ENCODE results near the gene POU2F1. TPM values are rescaled to one million over a fixed set of nuclear protein-coding genes. Genes with fewer than 3 reads are reported as not detected.
"Not testable (repeated sequence)": the region's sequence is repeated elsewhere in the genome, so short reads cannot be mapped to it uniquely, and the experiment has no call there.

Gene POU2F1
- total RNA-seq, 4 donors from 2014 or later = 3.8 to 7.3 (median 4.8) TPM

DNA sequence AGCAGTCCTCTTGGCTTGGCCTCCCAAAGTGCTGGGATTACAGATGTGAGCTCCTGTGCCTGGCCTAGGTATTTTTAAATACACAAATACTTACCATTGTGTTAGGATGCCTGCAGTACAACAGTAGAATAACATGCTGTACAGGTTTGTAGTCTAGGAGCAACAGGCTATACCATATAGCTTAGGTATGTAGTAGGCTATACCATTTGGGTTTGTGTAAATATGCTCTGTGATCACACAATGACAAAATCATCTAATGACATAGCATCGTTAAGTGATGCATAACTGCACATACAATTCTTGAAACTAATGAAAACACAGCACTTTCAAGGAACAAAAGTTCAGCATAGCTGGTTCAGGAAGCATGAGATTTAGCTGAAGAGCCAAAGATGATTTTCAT, 12.7 kb downstream of the POU2F1 start:
- DNase-seq (no peak), ATAC-seq (no peak)
- TF ChIP-seq, protein P1, sequence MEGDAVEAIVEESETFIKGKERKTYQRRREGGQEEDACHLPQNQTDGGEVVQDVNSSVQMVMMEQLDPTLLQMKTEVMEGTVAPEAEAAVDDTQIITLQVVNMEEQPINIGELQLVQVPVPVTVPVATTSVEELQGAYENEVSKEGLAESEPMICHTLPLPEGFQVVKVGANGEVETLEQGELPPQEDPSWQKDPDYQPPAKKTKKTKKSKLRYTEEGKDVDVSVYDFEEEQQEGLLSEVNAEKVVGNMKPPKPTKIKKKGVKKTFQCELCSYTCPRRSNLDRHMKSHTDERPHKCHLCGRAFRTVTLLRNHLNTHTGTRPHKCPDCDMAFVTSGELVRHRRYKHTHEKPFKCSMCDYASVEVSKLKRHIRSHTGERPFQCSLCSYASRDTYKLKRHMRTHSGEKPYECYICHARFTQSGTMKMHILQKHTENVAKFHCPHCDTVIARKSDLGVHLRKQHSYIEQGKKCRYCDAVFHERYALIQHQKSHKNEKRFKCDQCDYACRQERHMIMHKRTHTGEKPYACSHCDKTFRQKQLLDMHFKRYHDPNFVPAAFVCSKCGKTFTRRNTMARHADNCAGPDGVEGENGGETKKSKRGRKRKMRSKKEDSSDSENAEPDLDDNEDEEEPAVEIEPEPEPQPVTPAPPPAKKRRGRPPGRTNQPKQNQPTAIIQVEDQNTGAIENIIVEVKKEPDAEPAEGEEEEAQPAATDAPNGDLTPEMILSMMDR (IDR thresholded peaks at IDR 0.05 in 4 of 5, conservative IDR thresholded peaks at IDR 0.05 in 1 of 5) = no peak
- no peak for TF ChIP-seq POLR2A (IDR thresholded peaks at IDR 0.05)
- no peak overlapping the region for H3K27ac ChIP-seq
- no peaks in the 10 kb centered on the region for H3K9me3 ChIP-seq
- no peaks in the 10 kb centered on the region for H3K36me3 ChIP-seq
- in situ Hi-C loops (cut with MboI; ENCODE audit: low sequenced_read_pairs in 4 of 4) (loop anchor here in 1 of 4 donors (25.0 kb wide), 1 partner anchor 479 kb away; the partner anchor contains the start of gene MPZL1), intact Hi-C loops (cut with DNase I; ENCODE audit: low total_unique reads) (no loop called here)
- peaks cover 28 to 52% of the 10 kb centered on the region in 2 donors for H3K4me1 ChIP-seq
- no peaks in the 10 kb centered on the region for H3K27me3 ChIP-seq
- no peak overlapping the region for H3K4me3 ChIP-seq

DNA sequence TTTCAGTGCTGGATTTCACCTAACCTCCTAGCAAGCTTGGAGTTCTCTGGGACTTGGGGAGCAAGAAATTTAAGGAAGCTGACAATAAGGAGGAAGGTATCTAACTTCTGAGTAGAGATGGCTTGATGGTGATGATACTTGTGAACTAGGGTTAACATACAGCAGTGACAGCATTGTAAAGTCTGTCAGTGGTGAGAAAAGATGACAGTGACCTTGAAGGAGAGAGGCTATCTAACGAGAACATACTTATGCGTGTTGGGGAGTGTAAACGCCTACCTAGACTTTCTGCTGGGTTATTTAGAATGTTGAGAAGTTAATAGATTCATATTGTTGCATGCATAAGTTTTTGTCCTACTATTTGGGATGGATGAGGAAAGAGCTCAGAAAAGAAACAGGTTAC, 16.3 kb downstream of the POU2F1 start:
- in situ Hi-C loops (cut with MboI; ENCODE audit: low sequenced_read_pairs in 4 of 4) = loop anchor here in 1 of 4 donors (25.0 kb wide), 1 partner anchor 475 kb away; the partner anchor contains the start of gene MPZL1
- intact Hi-C loops (cut with DNase I; ENCODE audit: low total_unique reads) = no loop called here
- Histone ChIP-seq H3K9me3 (no peaks in the 10 kb centered on the region), H3K36me3 (no peaks in the 10 kb centered on the region), H3K4me1 (peaks cover 31 to 34% of the 10 kb centered on the region in 2 donors), H3K27ac (peak overlapping the region in 2 of 4 donors; percentile 40 to 48), H3K4me3 (no peak overlapping the region), H3K27me3 (no peaks in the 10 kb centered on the region)
- ATAC-seq (peak in 1 of 2 donors; percentile 43), DNase-seq (no peak)
- TF ChIP-seq, protein P1 (IDR thresholded peaks at IDR 0.05 in 4 of 5, conservative IDR thresholded peaks at IDR 0.05 in 1 of 5) = no peak
- no peak for TF ChIP-seq POLR2A (IDR thresholded peaks at IDR 0.05)

DNA sequence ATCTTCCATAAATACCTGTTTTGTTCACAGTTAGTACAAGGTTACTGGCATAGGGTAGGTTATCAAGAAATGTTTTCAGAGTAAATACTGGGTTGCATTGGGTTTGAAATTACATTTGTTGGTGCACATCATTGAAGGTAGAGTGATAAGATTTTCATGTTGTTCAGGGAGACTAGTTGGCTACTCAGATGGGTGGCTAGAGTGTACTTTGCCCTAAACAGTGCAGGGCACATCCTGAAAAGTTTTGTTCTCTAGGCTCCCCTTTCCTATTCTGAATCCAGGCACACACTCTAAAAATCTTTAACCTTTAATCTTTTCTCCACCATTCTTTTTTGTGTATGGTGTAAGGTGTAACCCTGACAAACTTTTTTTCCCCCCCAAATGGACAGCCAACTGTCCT, 18.0 kb downstream of the POU2F1 start:
- Histone ChIP-seq H3K4me1 (peaks cover 31 to 38% of the 10 kb centered on the region in 2 donors), H3K27me3 (no peaks in the 10 kb centered on the region), H3K9me3 (no peaks in the 10 kb centered on the region), H3K27ac (no peak overlapping the region), H3K36me3 (no peaks in the 10 kb centered on the region), H3K4me3 (no peak overlapping the region)
- in situ Hi-C loops (cut with MboI; ENCODE audit: low sequenced_read_pairs in 4 of 4) (loop anchor here in 1 of 4 donors (25.0 kb wide), 1 partner anchor 474 kb away; the partner anchor contains the start of gene MPZL1), intact Hi-C loops (cut with DNase I; ENCODE audit: low total_unique reads) (no loop called here)
- no peak for DNase-seq
- ATAC-seq = no peak
- TF ChIP-seq POLR2A (IDR thresholded peaks at IDR 0.05) = no peak
- TF ChIP-seq, protein P1 (IDR thresholded peaks at IDR 0.05 in 4 of 5, conservative IDR thresholded peaks at IDR 0.05 in 1 of 5) = no peak

DNA sequence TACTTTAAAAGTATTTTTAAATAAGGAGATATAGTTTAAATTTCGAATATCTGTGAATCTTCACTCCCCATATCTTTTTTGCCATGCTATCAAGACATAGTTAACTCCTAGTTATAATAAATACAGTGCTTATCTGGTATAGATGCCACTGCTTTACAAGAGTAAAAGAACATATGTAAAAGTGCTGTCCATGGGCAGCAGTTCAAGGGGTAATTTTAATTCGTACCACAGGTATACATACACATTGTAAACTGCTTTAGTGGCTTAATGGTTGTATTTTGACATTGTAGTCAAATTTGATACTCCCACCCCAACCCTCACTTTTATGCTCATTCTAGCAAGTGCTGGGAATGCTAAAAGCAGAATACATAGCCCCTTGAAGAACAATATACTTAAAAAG, 18.6 kb downstream of the POU2F1 start:
- no peak for DNase-seq
- Histone ChIP-seq H3K27me3 (no peaks in the 10 kb centered on the region), H3K36me3 (no peaks in the 10 kb centered on the region), H3K4me1 (peaks cover 31 to 35% of the 10 kb centered on the region in 2 donors), H3K4me3 (no peak overlapping the region), H3K27ac (no peak overlapping the region), H3K9me3 (no peaks in the 10 kb centered on the region)
- in situ Hi-C loops (cut with MboI; ENCODE audit: low sequenced_read_pairs in 4 of 4) = loop anchor here in 1 of 4 donors (25.0 kb wide), 1 partner anchor 473 kb away; the partner anchor contains the start of gene MPZL1
- ATAC-seq = no peak
- TF ChIP-seq, protein P1 (IDR thresholded peaks at IDR 0.05 in 4 of 5, conservative IDR thresholded peaks at IDR 0.05 in 1 of 5) = no peak
- TF ChIP-seq POLR2A (IDR thresholded peaks at IDR 0.05) = no peak
- intact Hi-C loops (cut with DNase I; ENCODE audit: low total_unique reads) = no loop called here

DNA sequence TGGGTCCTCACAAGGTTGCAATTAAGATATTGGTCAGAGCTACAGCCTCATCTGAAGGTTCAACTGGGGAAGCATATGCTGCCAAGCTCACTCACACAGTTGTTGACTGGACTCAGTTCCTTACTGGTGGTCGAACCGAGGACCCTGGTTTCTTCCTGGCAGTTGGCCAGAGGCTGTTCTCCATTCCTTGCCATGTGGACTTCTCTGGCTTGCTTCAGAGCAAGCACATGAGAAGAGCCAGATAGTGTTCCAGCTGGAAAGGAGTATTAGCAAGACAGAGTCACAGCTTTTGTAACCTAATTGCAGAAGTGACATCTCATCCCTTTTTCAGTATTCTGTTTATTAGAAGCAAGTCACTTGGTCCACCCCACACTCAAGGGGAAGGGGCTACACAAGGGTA, 23.6 kb downstream of the POU2F1 start:
- Histone ChIP-seq H3K9me3 (no peaks in the 10 kb centered on the region), H3K27ac (no peak overlapping the region), H3K27me3 (no peaks in the 10 kb centered on the region), H3K4me3 (no peak overlapping the region), H3K4me1 (peaks cover 3 to 30% of the 10 kb centered on the region in 2 donors), H3K36me3 (no peaks in the 10 kb centered on the region)
- ATAC-seq (no peak), DNase-seq (no peak)
- TF ChIP-seq, protein P1 (IDR thresholded peaks at IDR 0.05 in 4 of 5, conservative IDR thresholded peaks at IDR 0.05 in 1 of 5) = no peak
- TF ChIP-seq POLR2A (IDR thresholded peaks at IDR 0.05) = no peak
- intact Hi-C loops (cut with DNase I; ENCODE audit: low total_unique reads) = no loop called here
- in situ Hi-C loops (cut with MboI; ENCODE audit: low sequenced_read_pairs in 4 of 4) = loop anchor here in 1 of 4 donors (25.0 kb wide), 1 partner anchor 468 kb away; the partner anchor contains the start of gene MPZL1

DNA sequence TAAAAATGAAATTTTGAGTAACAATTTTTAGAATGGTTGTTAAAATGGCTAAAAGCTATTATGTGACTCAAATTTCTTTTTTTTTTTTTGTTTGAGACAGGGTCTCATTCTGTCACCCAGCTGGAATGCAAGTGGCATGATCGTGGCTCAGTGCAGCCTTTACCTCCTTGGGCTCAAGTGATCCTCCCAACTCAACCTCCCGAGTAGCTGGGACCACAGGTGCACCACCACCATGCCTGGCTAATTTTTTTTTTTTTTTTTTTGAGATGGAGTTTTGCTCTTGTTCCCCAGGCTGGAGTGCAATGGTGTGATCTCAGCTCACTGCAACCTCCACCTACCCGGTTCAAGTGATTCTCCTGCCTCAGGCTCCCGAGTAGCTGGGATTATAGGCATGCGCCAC, 24.5 kb downstream of the POU2F1 start:
- ATAC-seq; H3K4me3 ChIP-seq; H3K27ac ChIP-seq; H3K27me3 ChIP-seq; intact Hi-C loops (cut with DNase I; ENCODE audit: low total_unique reads); DNase-seq; H3K36me3 ChIP-seq; H3K9me3 ChIP-seq: not testable (repeated sequence)
- peaks cover 0 to 32% of the 10 kb centered on the region in 2 donors for H3K4me1 ChIP-seq
- in situ Hi-C loops (cut with MboI; ENCODE audit: low sequenced_read_pairs in 4 of 4) = loop anchor here in 1 of 4 donors (25.0 kb wide), 1 partner anchor 467 kb away; the partner anchor contains the start of gene MPZL1
